Mucosa of stomach (tissue), 1 donor: ENCODE results near the gene CCDC88B.

Experiments
- H3K27me3 ChIP-seq: one replicate; pipeline ENCODE4 v1.7.0; 2013; ENCODE audit warnings: mild to moderate bottlenecking, low read length; ENCODE audit not compliant: control insufficient read depth, insufficient read depth
- H3K36me3 ChIP-seq: one replicate; pipeline ENCODE4 v1.7.0; 2013; ENCODE audit warnings: low read length; ENCODE audit not compliant: control insufficient read depth, insufficient read depth
- H3K4me1 ChIP-seq: one replicate; pipeline ENCODE4 v1.7.0; 2013; ENCODE audit warnings: mild to moderate bottlenecking, low read length; ENCODE audit not compliant: control insufficient read depth, insufficient read depth
- H3K4me3 ChIP-seq: one replicate; pipeline ENCODE4 v1.7.0; 2013; ENCODE audit warnings: low read length
- H3K9ac ChIP-seq: one replicate; pipeline ENCODE4 v1.7.0; 2013; ENCODE audit warnings: mild to moderate bottlenecking, low read length, moderate library complexity
- H3K9me3 ChIP-seq: one replicate; pipeline ENCODE4 v1.7.0; 2013; ENCODE audit warnings: mild to moderate bottlenecking, low read length, moderate library complexity; ENCODE audit not compliant: control insufficient read depth
- donor health status: Pancreatic carcinoma.

Gene CCDC88B

GRCh38 chr11:64343767-64344559 lies 4.0 kb downstream of the CCDC88B start:
- H3K36me3 ChIP-seq = no peaks in the 10 kb centered on the region
- H3K9me3 ChIP-seq = no peaks in the 10 kb centered on the region
- peaks cover 39% of the 10 kb centered on the region for H3K4me1 ChIP-seq
- H3K9ac ChIP-seq = peak overlapping the region; percentile 23
- no peaks in the 10 kb centered on the region for H3K27me3 ChIP-seq
- no peak overlapping the region for H3K4me3 ChIP-seq

- H3K9me3 ChIP-seq = no peaks in the 10 kb centered on the region
- peaks cover 39% of the 10 kb centered on the region for H3K4me1 ChIP-seq
- H3K36me3 ChIP-seq = no peaks in the 10 kb centered on the region
- H3K4me3 ChIP-seq = no peak overlapping the region
- no peaks in the 10 kb centered on the region for H3K27me3 ChIP-seq
- H3K9ac ChIP-seq = no peak overlapping the region
Observed at GRCh38 chr11:64344787-64345186, 4.8 kb downstream of the CCDC88B start.

GRCh38 chr11:64347193-64347867 lies 7.3 kb downstream of the CCDC88B start:
- H3K27me3 ChIP-seq = no peaks in the 10 kb centered on the region
- H3K36me3 ChIP-seq = no peaks in the 10 kb centered on the region
- no peak overlapping the region for H3K4me3 ChIP-seq
- H3K9me3 ChIP-seq = no peaks in the 10 kb centered on the region
- H3K4me1 ChIP-seq = peaks cover 29% of the 10 kb centered on the region
- no peak overlapping the region for H3K9ac ChIP-seq

GRCh38 chr11:64348383-64349024 lies 8.5 kb downstream of the CCDC88B start:
- Histone ChIP-seq H3K9me3 (no peaks in the 10 kb centered on the region), H3K4me3 (no peak overlapping the region), H3K27me3 (no peaks in the 10 kb centered on the region), H3K36me3 (no peaks in the 10 kb centered on the region), H3K4me1 (peaks cover 21% of the 10 kb centered on the region), H3K9ac (peak overlapping the region; percentile 15)

GRCh38 chr11:64349025-64349387 lies 9.0 kb downstream of the CCDC88B start:
- Histone ChIP-seq H3K9me3 (no peaks in the 10 kb centered on the region), H3K4me3 (no peak overlapping the region), H3K9ac (no peak overlapping the region), H3K27me3 (no peaks in the 10 kb centered on the region), H3K36me3 (no peaks in the 10 kb centered on the region), H3K4me1 (peaks cover 19% of the 10 kb centered on the region)

- no peaks in the 10 kb centered on the region for H3K27me3 ChIP-seq
- no peaks in the 10 kb centered on the region for H3K36me3 ChIP-seq
- H3K4me3 ChIP-seq = no peak overlapping the region
- no peaks in the 10 kb centered on the region for H3K9me3 ChIP-seq
- no peak overlapping the region for H3K9ac ChIP-seq
- peaks cover 19% of the 10 kb centered on the region for H3K4me1 ChIP-seq
Observed at GRCh38 chr11:64349404-64349803, 9.4 kb downstream of the CCDC88B start.

- Histone ChIP-seq H3K27me3 (no peaks in the 10 kb centered on the region), H3K4me3 (no peak overlapping the region), H3K9ac (no peak overlapping the region), H3K4me1 (peaks cover 32% of the 10 kb centered on the region), H3K36me3 (no peaks in the 10 kb centered on the region), H3K9me3 (no peaks in the 10 kb centered on the region)
Observed at GRCh38 chr11:64351136-64351631, 11.2 kb downstream of the CCDC88B start.

GRCh38 chr11:64352099-64352994 lies 12.3 kb downstream of the CCDC88B start:
- Histone ChIP-seq H3K4me1 (peaks cover 41% of the 10 kb centered on the region), H3K36me3 (no peaks in the 10 kb centered on the region), H3K4me3 (no peak overlapping the region), H3K9ac (no peak overlapping the region), H3K27me3 (no peaks in the 10 kb centered on the region), H3K9me3 (no peaks in the 10 kb centered on the region)

- peaks cover 41% of the 10 kb centered on the region for H3K4me1 ChIP-seq
- no peak overlapping the region for H3K9ac ChIP-seq
- H3K9me3 ChIP-seq = no peaks in the 10 kb centered on the region
- H3K36me3 ChIP-seq = no peaks in the 10 kb centered on the region
- H3K27me3 ChIP-seq = no peaks in the 10 kb centered on the region
- H3K4me3 ChIP-seq = no peak overlapping the region
Observed at GRCh38 chr11:64352995-64353714, 13.2 kb downstream of the CCDC88B start.

- H3K4me3 ChIP-seq = no peak overlapping the region
- no peak overlapping the region for H3K9ac ChIP-seq
- H3K36me3 ChIP-seq = no peaks in the 10 kb centered on the region
- H3K9me3 ChIP-seq = no peaks in the 10 kb centered on the region
- H3K27me3 ChIP-seq = no peaks in the 10 kb centered on the region
- H3K4me1 ChIP-seq = peaks cover 41% of the 10 kb centered on the region
Observed at GRCh38 chr11:64353715-64354506, 13.9 kb downstream of the CCDC88B start.
